CD4-positive, alpha-beta T cell treated with Interleukin-4 for 1 hour (primary cell): ENCODE data around the gene ELOVL1.
"Not testable (repeated sequence)": the region's sequence is repeated elsewhere in the genome, so short reads cannot be mapped to it uniquely, and the experiment has no call there.

Experiments
- DNase-seq, 2 donors: peaks; one replicate each; pipeline ENCODE4 v3.0.0-alpha.2; 2020 to 2022

The ELOVL1 gene

DNA sequence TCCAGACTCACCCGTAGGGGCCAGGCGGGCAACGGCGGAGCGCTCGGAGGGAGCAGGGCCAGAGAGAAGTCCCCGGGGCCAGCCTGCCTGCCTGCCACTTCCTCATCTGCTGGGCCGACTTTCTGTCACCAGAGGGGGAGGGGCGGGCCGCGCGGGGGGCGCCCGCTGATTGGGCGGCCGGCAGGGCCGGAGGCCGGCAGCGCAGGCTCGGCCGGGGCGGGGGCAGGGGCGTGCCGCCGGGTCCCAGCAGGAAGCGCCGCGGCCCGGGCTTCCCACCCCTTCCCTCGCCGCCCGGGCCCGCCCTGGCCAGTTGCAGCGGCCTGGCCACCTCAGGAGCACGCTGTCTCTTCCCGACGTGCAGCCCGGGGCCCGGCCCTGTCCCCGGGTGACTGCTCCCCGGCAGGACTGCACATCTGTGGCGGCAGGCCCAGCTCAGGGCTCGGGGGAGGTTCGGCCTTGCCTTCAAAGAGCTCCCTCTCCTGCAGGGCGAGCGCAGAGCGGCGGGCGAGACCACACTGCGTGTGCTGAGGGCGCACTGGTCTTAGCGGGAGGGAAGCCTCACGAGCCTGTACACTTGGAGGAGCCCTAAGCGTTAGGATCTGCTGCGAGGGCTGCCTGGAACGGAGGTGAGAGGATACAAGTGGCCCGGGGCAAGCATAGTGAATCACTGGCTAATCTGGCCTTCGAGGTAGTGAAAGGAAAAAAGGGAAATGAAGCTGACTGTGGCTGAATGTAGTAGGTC, at the start of gene ELOVL1:
TSS of gene ELOVL1 (minus strand) at position 108 of the 742 bp plus-strand sequence. CDS start 2,402 bp downstream, outside the sequence.
- DNase-seq = peak; percentile 86 to 90

DNA sequence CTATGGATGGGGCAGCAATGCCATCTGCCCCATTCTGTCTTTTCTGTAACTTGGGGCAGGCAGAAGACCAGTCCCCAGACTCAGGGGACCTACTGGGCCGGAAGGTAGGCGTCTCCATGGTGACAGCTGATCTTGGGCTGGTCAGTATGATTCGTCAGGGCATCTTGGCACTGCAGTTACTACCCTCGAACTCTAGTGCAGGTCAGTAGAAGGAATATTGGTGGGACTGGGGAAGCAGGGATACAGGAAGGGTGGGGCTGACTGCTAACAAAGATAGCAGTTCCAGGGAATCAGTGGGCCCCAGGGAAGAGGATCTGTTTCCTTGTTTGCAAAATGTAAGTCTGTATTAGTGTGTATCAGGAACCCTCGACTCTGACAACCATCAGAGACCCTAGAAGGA, 48.1 kb upstream of the ELOVL1 start:
- no peak for DNase-seq

DNA sequence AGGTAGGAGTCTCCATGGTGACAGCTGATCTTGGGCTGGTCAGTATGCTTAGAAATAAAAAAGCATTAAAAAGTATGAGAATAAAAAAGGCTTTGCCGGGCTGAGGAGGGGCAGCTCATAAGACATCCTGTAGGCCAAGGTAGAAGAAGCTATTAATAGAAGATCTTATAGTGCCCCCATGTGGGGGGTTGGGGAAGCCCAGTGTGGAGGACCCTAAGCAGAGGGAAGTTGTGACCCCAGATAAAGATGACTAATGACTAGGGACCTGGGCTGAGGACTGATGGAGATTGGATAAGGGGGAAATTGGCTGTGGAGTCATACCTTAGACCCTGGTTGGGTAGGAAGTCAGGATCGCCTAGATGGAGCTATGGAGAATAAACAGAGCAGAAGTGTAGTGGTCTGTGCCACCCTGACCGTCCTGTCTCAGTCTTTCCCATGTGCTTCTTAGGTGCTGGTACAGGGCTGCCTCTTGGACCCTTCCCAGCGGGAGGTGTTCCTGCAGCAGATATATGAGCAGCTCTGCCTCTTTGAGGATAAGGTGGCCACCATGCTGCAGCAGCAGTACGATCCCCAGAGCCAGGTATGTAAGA, 46.9 kb upstream of the ELOVL1 start:
- peak; percentile 67 to 71 for DNase-seq

DNA sequence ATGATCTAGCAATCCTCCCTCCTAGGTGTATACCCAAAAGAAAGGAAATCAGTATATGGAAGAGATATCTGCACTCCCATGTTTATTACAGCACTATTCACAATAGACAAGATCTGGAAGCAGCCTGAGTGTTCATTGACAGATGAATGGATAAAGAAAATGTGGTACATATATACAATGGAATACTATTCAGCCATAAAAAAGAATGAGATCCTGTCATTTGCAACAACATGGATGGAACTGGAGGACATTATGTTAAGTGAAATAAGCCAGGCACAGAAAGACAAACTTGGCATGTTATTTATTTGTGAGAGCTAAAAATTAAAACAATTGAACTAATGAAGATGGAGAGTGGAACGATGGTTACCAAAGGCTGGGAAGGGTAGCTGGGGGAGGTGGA, 45.6 kb upstream of the ELOVL1 start:
- DNase-seq = not testable (repeated sequence)

DNA sequence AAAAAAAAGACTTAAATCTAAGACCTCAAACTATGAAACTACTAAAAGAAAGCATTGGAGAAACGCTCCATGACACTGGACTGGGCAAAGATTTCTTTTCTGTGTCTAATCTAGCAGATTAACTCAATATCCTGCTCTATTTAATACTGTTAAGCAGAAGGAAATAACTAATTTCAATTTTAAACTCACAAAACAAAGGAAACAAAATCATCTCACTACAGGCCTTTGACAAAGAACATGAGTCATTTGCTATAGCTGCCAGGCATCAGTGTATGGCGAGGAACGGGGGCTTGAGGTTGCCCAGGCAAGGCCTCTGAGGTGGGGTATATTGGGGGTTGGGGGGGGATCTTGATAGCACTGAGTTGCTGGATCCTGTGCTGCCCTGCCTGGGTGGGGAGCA, 42.8 kb upstream of the ELOVL1 start:
- DNase-seq = no peak

DNA sequence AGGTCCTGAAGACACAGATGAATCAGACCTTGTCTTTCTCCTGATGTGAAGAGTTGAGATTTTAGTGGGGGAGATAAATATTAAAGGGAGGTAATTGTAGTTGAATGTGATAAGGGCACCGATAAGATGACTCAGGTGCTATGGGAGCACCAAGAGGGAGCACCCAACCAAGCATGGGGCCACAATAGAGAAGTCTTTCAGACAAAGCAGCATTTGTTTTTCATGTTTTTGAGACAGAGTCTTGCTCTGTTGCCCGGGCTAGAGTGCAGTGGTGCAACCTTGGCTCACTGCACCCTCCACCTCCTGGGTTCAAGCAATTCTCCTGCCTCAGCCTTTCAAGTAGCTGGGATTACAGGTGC, 38.0 kb upstream of the ELOVL1 start:
- no peak for DNase-seq

DNA sequence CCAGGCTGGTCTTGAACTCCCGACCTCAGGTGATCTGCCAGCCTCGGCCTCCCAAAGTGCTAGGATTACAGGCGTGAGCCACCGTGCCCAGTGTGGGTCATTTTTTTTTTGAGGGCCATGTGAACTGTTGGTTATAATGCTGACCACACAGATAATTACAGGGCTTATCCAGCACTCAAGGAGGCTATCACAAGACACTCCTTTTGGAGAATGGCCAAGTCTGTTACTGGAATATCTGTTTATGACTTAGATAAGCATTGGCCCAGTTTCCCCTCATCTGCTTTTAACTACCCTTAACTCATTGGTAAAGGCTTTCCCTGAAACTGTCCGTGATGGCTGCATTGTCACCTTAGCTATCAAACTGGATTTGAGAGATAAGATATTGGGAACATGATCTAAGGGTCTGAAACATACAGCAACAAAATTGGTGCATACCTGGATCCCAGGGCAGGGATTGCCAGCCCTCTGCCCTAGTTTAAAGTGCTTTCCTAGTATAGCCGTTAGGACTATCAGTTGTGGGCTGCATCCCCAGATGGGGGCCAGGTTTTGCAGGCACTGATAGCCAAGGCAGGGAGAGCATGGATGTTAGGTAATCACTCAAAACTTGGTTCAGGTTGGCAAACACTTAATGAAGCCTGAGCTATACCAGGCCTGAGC, 37.5 kb upstream of the ELOVL1 start:
- no peak for DNase-seq

DNA sequence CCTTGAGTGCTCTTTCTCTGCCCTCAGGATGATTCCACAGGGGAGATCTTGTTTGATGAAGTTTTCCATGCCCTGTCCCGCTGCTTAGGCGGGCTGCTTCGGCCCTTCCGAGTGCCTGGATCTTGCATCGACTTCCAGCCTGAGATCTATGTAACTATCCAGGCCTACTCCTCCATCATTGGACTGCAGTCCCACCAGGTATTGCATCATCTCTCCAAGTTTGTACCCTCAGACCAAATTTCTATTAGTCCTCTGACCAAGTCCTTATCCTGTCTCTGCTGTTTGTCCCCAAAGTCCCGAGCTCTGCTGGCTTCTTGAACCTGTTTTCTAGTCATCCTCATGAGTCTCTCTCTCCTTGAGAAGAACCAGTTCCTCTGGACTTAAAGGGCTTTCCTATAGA, 36.5 kb upstream of the ELOVL1 start:
- no peak for DNase-seq

DNA sequence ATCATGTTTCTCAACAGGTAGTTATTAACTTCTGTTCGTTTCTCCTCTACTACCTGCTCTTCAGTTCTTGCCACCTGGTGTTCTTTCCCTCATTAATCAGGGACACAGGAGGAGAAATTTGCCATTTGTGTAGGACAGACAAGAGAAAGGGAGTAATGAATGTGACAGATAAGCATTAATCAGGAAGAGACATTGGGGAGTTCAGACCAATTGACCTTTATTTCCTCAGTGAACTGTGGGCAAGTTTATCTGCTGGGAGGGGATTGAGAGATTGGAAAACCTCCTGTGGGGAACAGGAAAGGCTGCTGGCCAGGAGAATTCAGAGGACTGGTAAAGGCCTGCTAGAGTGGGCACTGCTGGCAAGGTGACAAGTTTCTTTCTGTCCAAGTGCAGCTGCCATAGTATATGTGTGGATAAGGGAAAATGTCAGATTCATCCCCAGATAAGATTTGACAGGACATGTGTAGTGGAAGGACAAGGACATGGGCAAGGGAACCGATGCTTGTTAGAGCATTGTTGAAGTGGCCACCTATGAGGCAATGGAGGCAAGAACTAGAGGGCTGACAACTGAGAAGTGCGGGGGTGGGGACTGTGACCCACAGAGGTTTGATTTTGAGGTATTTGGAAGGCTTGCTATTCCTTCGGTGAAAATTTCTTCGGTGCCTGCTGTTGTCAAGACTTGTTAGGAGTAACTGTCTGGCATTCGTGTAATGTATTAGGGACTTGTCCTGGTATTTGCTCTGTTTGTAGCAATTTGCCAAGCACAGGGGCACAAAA, 34.5 kb upstream of the ELOVL1 start:
- DNase-seq = no peak

DNA sequence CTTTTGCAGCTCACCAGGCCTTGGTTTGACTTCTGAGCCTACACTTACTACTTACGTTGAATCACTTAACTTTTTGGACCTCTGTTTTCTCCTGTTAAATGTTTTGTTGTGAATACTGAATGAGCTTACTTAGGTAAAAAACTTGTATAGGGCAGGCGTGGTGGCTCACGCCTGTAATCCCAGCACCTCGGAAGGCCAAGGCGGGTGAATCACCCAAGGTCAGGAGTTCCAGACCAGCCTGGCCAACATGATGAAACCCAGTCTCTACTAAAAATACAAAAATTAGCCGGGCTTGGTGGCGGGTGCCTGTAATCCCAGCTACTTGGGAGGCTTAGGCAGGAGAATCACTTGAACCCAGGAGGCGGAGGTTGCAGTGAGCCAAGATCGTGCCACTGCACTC, 32.6 kb upstream of the ELOVL1 start:
- not testable (repeated sequence) for DNase-seq

DNA sequence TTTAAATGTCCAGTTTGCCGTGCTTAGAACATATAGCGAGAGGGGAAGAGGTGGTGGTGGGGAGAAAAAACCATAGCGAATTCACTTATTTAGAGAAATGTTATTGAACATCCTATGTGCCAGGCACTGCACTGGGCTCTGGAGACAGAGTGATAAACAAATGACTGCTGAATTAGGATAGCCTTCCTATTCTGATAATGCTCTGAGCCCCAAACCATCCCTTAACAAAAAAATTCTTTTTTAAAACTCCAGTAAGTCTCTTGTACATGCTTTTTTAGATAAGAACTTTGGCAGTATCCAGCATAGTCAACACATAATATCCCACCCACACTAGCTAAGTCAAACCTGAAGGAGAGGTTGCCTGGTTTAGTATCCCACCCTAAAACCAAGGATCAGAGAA, 30.4 kb upstream of the ELOVL1 start:
- DNase-seq = no peak

DNA sequence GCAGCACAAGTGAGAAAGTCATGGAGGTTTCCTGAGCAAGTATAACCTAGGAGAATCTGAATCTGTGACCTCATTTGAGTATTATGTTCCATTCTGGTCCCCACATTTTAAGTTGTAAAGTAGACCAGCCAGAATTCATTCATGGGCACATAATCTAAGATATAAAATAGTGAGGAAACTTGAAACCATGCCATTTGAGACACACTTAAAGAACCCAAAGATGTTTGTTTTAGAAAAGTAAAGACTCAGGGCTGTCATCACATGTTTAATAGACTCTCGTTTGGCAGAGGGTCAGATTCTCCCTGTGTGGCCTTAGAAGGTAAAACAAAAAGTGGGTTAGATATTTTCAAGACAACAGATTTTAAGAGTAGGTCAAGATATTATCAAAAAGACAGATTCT, 28.2 kb upstream of the ELOVL1 start:
- no peak for DNase-seq

DNA sequence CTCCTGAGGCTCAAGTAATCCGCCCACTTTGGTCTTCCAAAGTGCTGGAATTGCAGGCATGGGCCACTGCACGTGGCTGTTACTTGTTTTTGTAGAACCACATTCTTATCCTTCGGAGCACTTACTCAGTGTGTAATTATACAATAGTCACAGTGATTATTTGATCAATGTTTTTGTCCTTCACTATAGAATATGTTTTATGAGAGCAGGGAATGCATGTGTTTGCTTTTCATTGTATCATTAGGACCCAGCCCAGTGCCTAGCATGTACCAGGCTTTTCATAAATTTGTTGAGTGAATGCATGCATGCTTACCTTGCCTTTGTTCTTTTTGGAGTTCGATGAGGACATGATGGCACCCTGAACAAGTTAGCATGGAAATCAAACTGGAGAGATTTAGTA, 27.7 kb upstream of the ELOVL1 start:
- DNase-seq = no peak

DNA sequence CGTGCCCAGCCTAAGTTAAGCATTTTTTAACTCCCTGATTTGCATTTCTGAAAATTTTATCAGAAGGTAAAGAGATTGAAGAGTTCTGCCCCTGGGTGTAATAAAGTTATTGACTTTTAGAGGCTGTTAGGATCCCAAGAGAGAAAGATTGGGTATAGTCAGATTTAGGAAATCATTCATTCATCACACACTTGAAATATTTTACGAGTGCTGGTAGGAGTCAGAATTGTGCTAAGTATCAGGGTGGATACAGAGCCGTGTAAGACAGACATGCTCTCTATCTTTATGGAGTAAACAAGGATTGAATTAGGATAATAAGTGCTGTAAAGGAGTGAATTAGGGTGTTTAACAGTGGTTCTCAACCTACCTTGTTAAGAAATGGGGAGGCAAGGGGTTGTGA, 24.9 kb upstream of the ELOVL1 start:
- DNase-seq = no peak

DNA sequence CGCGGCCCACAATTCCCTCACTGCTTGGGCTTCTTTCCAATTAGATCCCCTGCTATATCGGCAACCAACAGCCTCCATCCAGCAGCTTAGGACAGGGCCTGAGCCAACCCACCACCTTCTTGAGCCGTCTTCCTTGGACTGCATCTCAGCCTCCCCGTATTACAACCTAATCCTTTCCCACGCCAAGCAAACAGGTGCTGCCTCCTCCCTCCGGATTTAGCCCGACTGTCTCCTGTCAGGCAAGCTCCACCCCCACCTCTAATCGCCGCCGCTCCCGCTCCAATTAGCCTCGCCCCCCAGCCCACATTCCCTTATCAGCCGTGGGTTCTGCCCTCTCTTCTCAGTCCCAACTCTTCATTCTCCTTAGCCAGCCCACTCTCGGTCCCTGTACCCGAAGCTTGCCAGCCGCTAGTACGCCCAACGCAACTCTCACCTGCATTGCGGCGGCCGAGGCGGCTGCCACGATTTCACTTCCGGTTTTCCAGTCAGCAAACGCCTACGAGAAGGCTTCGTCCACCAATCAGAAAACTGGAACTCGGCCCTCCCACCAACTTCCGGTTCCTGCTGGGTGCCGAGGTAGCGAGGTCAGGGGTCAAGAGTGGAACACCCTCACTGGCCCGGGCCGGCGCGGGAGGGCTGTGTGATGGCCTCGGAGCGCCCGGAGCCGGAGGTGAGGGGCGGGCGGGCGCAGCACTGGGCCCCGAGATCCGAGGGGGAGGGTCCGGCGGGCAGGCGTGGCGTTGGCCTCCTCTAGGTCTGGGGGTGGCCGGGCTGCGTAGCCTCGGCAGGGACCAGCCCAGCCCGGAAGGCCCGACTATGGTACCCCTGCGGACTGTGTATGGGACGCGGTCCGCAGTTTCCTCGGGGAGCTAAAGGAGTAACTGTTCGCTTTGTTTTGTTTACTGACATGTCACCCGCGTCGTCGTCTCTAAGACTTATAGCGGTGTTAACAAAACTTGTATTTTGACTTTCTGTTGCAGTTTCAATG, 21.8 kb upstream of the ELOVL1 start, which contains the start of the genes MED8 and SZT2:
TSS of gene MED8 (minus strand) at position 475 of the 988 bp plus-strand sequence. CDS start at position 439, 36 bp downstream.
TSS of gene SZT2 (plus strand) at position 574 of the 988 bp plus-strand sequence. CDS start at position 644, 70 bp downstream.
- peak; percentile 95 for DNase-seq

DNA sequence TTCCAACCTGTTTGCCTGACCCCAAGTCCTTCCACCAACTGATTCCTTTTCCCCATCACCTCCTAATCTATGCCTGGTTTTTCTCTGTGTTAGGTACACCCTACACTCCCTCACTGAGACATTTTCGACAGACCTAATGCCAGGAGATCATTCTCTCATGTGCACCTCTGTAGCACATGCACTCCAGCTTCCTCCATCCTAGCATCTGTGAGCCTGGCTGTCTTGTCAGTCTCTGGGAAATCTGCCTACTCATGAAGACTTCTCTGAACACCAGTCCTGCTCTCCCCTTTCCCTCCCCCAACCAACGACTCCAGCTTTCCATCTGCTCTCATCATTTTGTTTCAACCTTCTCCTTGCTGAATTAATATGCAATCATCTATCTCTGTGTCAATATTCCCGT, 20.8 kb upstream of the ELOVL1 start:
- DNase-seq = no peak

DNA sequence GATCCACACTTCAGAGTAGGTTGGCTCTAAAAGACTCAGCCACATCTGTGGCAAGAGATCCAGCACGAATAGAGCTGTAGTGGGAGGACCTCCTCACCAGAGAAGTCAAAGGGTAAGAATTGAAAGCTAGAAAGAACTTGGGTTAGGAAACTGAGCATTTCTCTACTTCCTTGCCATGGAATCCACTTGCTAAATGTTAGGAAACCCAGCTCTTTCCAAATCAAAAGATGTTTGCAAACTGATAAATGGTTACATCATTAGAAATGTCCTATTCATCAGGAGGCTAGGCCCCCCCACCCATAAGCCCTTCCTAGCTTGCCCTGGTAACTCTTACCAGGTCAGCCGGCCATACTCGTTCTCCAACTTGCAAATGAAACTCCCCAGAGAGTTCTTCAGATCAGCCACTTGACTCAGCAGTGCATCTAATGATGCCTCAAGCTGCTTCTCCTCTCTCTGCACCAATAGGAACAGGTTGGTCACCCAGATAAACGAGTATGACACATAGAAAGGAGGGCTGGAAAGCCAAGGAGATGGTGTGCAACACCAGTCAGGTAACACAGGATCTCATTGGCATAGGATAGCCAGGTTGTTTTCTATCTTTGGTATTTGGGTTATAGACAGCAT, 20.3 kb upstream of the ELOVL1 start:
- DNase-seq = no peak

DNA sequence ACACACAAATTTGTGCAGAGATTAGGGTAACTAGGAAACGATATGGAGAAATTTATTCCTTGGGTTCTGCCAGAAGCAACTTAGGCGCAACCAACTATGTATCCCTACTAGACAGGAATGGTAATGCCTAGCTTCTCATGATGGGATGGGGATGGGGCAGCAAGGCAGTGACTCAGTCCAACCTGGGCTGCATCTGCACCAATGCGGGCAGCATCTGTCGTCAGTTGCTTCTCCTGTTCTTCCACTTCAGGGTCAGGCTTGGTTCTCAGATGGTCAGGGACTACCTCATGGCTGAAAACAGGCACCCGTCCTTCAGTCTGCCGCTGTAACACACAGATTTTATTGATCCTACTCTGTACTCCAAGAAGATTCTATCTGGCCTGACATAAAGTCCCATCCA, 18.9 kb upstream of the ELOVL1 start:
- no peak for DNase-seq

DNA sequence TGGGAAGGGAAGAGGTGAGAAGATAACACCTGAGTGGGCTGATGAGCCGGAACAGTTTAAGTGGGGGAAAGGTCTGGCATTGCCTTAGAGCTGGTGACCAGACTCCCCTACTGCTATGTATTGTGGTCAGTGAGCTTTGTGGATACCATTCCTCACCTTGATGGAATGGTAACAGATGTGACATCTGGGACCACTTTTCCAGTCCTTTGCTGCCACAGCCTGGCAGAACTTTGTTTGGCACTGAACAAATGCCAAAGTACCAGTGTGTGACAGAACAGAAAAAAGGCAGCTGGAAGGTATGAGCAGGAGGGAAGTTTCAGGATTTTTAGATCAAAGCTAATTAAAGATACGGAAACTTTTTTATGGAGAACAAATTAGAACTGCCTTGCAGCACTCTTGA, 15.6 kb upstream of the ELOVL1 start:
- peak in 1 of 2 donors; percentile 9 for DNase-seq

DNA sequence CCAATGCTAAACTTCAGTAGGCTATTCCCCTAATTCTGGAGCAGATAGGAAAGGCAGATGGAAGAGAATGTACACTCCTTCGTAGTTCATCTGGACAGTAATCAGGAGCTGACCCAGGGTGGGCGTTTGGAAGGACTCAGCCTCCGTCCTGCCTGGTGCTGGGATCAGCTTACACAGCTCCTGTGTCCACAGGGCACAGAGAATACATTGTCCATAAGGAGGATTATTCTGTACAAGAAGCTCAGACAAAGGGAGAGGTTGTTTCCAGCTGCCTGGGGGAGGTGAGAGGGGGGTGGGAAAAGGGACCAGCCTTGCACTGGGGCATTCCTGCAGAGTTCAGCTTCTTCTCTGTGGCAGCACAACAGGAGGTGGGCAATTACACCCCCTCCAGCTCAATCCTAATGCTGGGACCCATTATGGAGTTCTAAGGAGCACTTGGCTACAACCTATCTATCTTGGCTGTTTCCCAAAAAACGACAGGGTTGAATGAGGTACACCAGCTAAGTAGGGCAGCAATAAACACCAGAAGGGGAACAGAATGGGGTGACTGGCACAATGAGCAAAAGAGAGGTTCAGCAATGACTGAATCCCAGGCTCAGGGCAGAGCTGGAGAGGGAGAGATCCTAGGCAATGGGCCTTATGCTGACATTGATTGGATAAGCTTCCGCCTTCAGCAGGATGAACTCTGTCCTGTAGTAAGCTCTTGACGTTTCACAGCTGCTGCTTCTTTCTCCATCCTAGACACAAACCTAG, 14.4 kb upstream of the ELOVL1 start:
- DNase-seq = no peak

DNA sequence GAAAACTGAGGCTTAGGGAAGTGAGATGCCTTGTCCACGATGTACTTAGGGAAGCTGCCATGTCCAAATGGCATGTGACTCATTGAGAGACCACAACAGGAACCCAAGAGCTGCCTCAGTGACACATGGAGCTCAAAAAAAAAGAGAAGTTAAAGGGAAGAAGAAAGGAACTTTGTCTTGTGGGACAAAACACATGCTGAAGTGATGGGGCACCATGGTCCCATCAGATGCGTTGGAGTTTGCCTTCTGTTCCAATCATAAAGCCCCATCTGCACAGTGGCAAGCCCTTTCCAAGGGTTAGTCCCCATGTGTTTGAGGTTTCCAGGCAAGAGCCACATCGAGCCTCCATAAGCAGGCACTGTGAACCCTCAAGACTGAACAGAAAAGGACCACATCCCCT, 13.8 kb upstream of the ELOVL1 start:
- DNase-seq = peak in 1 of 2 donors; percentile 41
